ENCODE results near the gene UGT1A7.

The UGT1A7 gene

DNA sequence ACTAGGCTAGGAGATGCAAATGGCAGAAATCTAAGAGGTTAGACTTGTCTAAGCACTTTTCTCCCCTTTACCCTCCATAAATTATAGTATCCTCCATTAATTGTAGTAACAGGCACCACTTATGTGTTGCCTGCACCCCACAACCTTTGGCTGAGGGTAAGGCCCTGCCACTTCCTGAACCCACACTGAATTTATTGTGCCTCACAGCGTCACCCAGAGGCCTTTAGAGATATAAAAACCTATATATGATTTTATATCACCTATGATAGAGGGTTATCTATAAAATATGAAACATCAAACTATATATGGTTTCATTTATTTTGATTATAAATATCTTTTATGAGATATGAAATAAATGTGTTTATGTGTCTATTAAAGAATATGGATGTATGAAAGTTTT is 7.4 kb upstream of the UGT1A7 start (continued):
- no peak for TF ChIP-seq TCF4 (CRISPR knock-in tag; IDR thresholded peaks at IDR 0.05; ENCODE audit: borderline replicate concordance)

DNA sequence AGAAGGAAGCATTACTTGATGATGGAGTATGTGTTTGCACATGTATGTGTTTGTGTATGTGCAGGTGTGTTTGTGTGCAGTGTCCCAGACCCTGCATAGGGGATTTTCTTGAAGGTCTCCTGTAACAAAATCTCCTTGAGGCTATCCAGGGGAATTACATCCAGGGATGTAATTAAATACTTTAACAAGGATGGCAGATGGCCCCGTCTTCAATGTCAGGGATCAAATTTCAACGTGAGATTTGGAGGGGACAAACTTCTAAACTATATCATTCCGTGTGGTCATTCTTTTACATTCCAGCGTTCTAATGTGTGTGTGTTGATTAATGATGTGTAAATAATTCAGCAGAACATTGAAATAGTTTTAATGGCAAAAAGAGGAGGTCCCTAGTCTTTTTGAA is 6.7 kb upstream of the UGT1A7 start:
- no peak for TF ChIP-seq BACH2 (CRISPR knock-in tag; IDR thresholded peaks at IDR 0.05; ENCODE audit: borderline replicate concordance)
- TF ChIP-seq, protein P1, sequence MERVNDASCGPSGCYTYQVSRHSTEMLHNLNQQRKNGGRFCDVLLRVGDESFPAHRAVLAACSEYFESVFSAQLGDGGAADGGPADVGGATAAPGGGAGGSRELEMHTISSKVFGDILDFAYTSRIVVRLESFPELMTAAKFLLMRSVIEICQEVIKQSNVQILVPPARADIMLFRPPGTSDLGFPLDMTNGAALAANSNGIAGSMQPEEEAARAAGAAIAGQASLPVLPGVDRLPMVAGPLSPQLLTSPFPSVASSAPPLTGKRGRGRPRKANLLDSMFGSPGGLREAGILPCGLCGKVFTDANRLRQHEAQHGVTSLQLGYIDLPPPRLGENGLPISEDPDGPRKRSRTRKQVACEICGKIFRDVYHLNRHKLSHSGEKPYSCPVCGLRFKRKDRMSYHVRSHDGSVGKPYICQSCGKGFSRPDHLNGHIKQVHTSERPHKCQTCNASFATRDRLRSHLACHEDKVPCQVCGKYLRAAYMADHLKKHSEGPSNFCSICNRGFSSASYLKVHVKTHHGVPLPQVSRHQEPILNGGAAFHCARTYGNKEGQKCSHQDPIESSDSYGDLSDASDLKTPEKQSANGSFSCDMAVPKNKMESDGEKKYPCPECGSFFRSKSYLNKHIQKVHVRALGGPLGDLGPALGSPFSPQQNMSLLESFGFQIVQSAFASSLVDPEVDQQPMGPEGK (CRISPR knock-in tag; IDR thresholded peaks at IDR 0.05; ENCODE audit: borderline replicate concordance): no peak
- no peak for TF ChIP-seq ZFP30 (CRISPR knock-in tag; IDR thresholded peaks at IDR 0.05)
- no peak for ATAC-seq

DNA sequence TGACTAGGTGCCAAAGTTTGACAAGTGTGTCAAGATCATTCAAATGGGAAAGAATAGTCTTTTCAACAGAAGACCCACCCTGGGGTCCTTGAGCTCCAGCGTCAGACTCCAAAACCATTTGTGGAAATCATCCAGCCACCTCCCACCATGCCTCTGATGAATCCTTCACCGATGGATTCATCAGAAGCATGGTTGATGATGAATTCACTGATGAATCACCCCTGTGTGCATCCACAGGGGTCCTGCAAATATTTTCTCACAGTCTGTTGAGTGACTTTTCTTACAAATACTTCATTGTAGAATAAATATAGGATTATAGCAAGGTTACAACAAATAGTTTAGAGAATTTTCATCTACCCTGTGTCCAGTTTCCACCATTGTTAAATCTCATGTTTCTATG is 5.7 kb upstream of the UGT1A7 start:
- TF ChIP-seq TOX (CRISPR knock-in tag; IDR thresholded peaks at IDR 0.05; ENCODE audit: borderline replicate concordance) (no peak), ZFP30 (CRISPR knock-in tag; IDR thresholded peaks at IDR 0.05) (no peak)
- TF ChIP-seq, protein P2, sequence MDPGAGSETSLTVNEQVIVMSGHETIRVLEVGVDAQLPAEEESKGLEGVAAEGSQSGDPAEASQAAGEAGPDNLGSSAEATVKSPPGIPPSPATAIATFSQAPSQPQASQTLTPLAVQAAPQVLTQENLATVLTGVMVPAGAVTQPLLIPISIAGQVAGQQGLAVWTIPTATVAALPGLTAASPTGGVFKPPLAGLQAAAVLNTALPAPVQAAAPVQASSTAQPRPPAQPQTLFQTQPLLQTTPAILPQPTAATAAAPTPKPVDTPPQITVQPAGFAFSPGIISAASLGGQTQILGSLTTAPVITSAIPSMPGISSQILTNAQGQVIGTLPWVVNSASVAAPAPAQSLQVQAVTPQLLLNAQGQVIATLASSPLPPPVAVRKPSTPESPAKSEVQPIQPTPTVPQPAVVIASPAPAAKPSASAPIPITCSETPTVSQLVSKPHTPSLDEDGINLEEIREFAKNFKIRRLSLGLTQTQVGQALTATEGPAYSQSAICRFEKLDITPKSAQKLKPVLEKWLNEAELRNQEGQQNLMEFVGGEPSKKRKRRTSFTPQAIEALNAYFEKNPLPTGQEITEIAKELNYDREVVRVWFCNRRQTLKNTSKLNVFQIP (CRISPR knock-in tag; IDR thresholded peaks at IDR 0.05; ENCODE audit: borderline replicate concordance, low read depth): no peak
- ATAC-seq: no peak

DNA sequence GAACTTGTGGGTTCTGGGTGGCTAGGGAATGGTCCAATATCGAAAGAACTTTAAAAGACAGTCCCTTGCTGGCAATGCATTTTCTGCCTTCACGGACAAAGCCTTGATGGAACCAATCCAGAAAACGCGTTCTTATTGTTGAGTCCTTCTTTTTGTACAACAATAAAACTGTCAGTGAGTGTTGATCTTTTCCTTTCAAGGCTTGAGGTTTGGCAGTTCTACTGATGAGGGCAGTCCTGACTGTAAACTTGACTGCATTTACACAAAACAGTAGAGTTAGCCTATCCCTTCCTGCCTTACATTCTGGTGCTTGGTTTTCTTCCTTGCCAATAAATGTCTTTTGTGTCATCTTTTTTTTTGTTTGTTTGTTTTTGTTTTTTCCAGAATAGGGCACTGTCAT is 2.5 kb upstream of the UGT1A7 start:
- no peak for ATAC-seq
- no peak for TF ChIP-seq ZNF565 (CRISPR knock-in tag; conservative IDR thresholded peaks at IDR 0.05; ENCODE audit: low read depth)
- no peak for TF ChIP-seq ARNTL (CRISPR knock-in tag; IDR thresholded peaks at IDR 0.05; ENCODE audit: borderline replicate concordance, low read depth)
- no peak for TF ChIP-seq ZC3H10 (CRISPR knock-in tag; IDR thresholded peaks at IDR 0.05)
- TF ChIP-seq, protein P3, sequence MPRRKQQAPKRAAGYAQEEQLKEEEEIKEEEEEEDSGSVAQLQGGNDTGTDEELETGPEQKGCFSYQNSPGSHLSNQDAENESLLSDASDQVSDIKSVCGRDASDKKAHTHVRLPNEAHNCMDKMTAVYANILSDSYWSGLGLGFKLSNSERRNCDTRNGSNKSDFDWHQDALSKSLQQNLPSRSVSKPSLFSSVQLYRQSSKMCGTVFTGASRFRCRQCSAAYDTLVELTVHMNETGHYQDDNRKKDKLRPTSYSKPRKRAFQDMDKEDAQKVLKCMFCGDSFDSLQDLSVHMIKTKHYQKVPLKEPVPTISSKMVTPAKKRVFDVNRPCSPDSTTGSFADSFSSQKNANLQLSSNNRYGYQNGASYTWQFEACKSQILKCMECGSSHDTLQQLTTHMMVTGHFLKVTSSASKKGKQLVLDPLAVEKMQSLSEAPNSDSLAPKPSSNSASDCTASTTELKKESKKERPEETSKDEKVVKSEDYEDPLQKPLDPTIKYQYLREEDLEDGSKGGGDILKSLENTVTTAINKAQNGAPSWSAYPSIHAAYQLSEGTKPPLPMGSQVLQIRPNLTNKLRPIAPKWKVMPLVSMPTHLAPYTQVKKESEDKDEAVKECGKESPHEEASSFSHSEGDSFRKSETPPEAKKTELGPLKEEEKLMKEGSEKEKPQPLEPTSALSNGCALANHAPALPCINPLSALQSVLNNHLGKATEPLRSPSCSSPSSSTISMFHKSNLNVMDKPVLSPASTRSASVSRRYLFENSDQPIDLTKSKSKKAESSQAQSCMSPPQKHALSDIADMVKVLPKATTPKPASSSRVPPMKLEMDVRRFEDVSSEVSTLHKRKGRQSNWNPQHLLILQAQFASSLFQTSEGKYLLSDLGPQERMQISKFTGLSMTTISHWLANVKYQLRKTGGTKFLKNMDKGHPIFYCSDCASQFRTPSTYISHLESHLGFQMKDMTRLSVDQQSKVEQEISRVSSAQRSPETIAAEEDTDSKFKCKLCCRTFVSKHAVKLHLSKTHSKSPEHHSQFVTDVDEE (CRISPR knock-in tag; IDR thresholded peaks at IDR 0.05): no peak
- TF ChIP-seq, protein P1 (CRISPR knock-in tag; IDR thresholded peaks at IDR 0.05; ENCODE audit: borderline replicate concordance): no peak
- no peak for TF ChIP-seq RARB (CRISPR knock-in tag; IDR thresholded peaks at IDR 0.05)
- no peak for TF ChIP-seq OSR1 (CRISPR knock-in tag; IDR thresholded peaks at IDR 0.05)
- TF ChIP-seq PPARA (CRISPR knock-in tag; IDR thresholded peaks at IDR 0.05; ENCODE audit: borderline replicate concordance): no peak
- TF ChIP-seq, protein P2 (CRISPR knock-in tag; IDR thresholded peaks at IDR 0.05; ENCODE audit: borderline replicate concordance, low read depth): no peak
- TF ChIP-seq BACH2 (CRISPR knock-in tag; IDR thresholded peaks at IDR 0.05; ENCODE audit: borderline replicate concordance): no peak
- TF ChIP-seq, protein P4, sequence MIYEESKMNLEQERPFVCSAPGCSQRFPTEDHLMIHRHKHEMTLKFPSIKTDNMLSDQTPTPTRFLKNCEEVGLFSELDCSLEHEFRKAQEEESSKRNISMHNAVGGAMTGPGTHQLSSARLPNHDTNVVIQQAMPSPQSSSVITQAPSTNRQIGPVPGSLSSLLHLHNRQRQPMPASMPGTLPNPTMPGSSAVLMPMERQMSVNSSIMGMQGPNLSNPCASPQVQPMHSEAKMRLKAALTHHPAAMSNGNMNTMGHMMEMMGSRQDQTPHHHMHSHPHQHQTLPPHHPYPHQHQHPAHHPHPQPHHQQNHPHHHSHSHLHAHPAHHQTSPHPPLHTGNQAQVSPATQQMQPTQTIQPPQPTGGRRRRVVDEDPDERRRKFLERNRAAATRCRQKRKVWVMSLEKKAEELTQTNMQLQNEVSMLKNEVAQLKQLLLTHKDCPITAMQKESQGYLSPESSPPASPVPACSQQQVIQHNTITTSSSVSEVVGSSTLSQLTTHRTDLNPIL (CRISPR knock-in tag; IDR thresholded peaks at IDR 0.05; ENCODE audit: low read depth): no peak
- TF ChIP-seq TOX (CRISPR knock-in tag; IDR thresholded peaks at IDR 0.05; ENCODE audit: borderline replicate concordance): no peak
